ENCODE data around the gene TPSAB1. TPM values are rescaled to one million over a fixed set of nuclear protein-coding genes. Genes with fewer than 3 reads are reported as not detected.

The TPSAB1 gene
- total RNA-seq, 6 donors from 2014 or later = 6.4 to 207 (median 99.8) TPM

- H3K4me3 ChIP-seq = no peak overlapping the region
- no peak for TF ChIP-seq EP300 (IDR thresholded peaks at IDR 0.05)
- no peak for TF ChIP-seq POLR2AphosphoS5 (IDR thresholded peaks at IDR 0.05)
- TF ChIP-seq POLR2A (IDR thresholded peaks at IDR 0.05) = no peak
- no peak for TF ChIP-seq CTCF (IDR thresholded peaks at IDR 0.05)
- peaks cover 0 to 6% (median 3%) of the 10 kb centered on the region in 4 donors for H3K4me1 ChIP-seq
- H3K36me3 ChIP-seq = no peaks in the 10 kb centered on the region
- no peak overlapping the region for H3K27ac ChIP-seq
- no peak for ATAC-seq (ENCODE audit: low FRiP score in 2 of 2)
- DNase-seq = peak in 1 of 2 donors; percentile 71
- 46 to 62% methylated on average over 16 to 30 of the region's 30 CpGs for WGBS, 2 donors
- H3K27me3 ChIP-seq = peaks cover 0 to 11% (median 0%) of the 10 kb centered on the region in 4 donors
- no peaks in the 10 kb centered on the region for H3K9me3 ChIP-seq
Observed at GRCh38 chr16:1275791-1276579, 35.5 kb downstream of the TPSAB1 start.

DNA sequence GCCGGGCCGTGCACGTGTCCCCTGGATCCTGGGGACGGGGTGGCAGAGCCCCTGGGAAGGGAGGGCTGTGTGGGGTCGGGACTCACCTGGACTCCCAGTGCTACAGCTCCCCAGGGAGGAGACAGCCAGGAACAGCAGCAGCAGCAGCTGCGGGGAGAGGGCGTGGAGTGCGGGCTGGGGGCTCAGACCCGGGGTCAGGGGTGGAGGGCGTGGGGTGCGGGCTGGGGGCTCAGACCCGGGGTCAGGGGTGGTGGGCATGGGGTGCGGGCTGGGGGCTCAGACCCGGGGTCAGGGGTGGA is 36.0 kb downstream of the TPSAB1 start:
- no peak for ATAC-seq (ENCODE audit: low FRiP score in 2 of 2)
- no peak overlapping the region for H3K4me3 ChIP-seq
- peaks cover 0 to 6% (median 3%) of the 10 kb centered on the region in 4 donors for H3K4me1 ChIP-seq
- H3K36me3 ChIP-seq = no peaks in the 10 kb centered on the region
- no peak for DNase-seq
- no peak overlapping the region for H3K27ac ChIP-seq
- TF ChIP-seq POLR2AphosphoS5 (IDR thresholded peaks at IDR 0.05) (no peak), POLR2A (IDR thresholded peaks at IDR 0.05) (no peak), EP300 (IDR thresholded peaks at IDR 0.05) (no peak), CTCF (IDR thresholded peaks at IDR 0.05) (no peak)
- WGBS, 2 donors = 78% methylated on average over 4 of the region's 14 CpGs; no CpG with 5 or more reads in 1 of the 2 donors
- peaks cover 0 to 11% (median 0%) of the 10 kb centered on the region in 4 donors for H3K27me3 ChIP-seq
- H3K9me3 ChIP-seq = no peaks in the 10 kb centered on the region

- peaks cover 0 to 11% (median 0%) of the 10 kb centered on the region in 4 donors for H3K27me3 ChIP-seq
- no peaks in the 10 kb centered on the region for H3K9me3 ChIP-seq
- no peaks in the 10 kb centered on the region for H3K36me3 ChIP-seq
- WGBS, 2 donors = 66% methylated on average over 9 of the region's 19 CpGs; no CpG with 5 or more reads in 1 of the 2 donors
- no peak overlapping the region for H3K4me3 ChIP-seq
- H3K27ac ChIP-seq = no peak overlapping the region
- TF ChIP-seq CTCF (IDR thresholded peaks at IDR 0.05) = no peak
- no peak for TF ChIP-seq EP300 (IDR thresholded peaks at IDR 0.05)
- no peak for TF ChIP-seq POLR2AphosphoS5 (IDR thresholded peaks at IDR 0.05)
- TF ChIP-seq POLR2A (IDR thresholded peaks at IDR 0.05) = no peak
- H3K4me1 ChIP-seq = no peaks in the 10 kb centered on the region
- ATAC-seq (ENCODE audit: low FRiP score in 2 of 2) (no peak), DNase-seq (peak in 1 of 2 donors; percentile 71)
Observed at GRCh38 chr16:1277151-1277598, 36.7 kb downstream of the TPSAB1 start.

- H3K9me3 ChIP-seq = no peaks in the 10 kb centered on the region
- 41 to 48% methylated on average over 15 to 21 of the region's 21 CpGs for WGBS, 2 donors
Observed at GRCh38 chr16:1277617-1278282, 37.2 kb downstream of the TPSAB1 start.

More at GRCh38 chr16:1277617-1278282, 37.2 kb downstream of the TPSAB1 start:
- Histone ChIP-seq H3K4me1 (no peaks in the 10 kb centered on the region), H3K27ac (no peak overlapping the region), H3K27me3 (peaks cover 0 to 11% (median 0%) of the 10 kb centered on the region in 4 donors), H3K36me3 (no peaks in the 10 kb centered on the region), H3K4me3 (no peak overlapping the region)
- DNase-seq (peak in 1 of 2 donors; percentile 56), ATAC-seq (ENCODE audit: low FRiP score in 2 of 2) (no peak)
- TF ChIP-seq POLR2A (IDR thresholded peaks at IDR 0.05) = no peak
- TF ChIP-seq EP300 (IDR thresholded peaks at IDR 0.05) = no peak
- TF ChIP-seq POLR2AphosphoS5 (IDR thresholded peaks at IDR 0.05) = no peak
- no peak for TF ChIP-seq CTCF (IDR thresholded peaks at IDR 0.05)

Measured in upper lobe of left lung (tissue), 6 donors.